ENCODE data around the gene SRRM2. TPM values are rescaled to one million over a fixed set of nuclear protein-coding genes. Genes with fewer than 3 reads are reported as not detected.

Gene SRRM2
- total RNA-seq, 1 donor from 2014 or later = 30.5 TPM

GRCh38 chr16:2749936-2750335 lies 2.5 kb upstream of the SRRM2 start:
- Histone ChIP-seq H3K36me3 (ENCODE audit: control insufficient read depth, insufficient read depth, low read length) (no peaks in the 10 kb centered on the region), H3K27me3 (ENCODE audit: control insufficient read depth, insufficient read depth, low read length) (no peaks in the 10 kb centered on the region), H3K4me3 (ENCODE audit: low read depth, low read length) (no peak overlapping the region)
- FAIRE-seq (no peak), DNase-seq (ENCODE audit: low read depth) (no peak)
- no peak for TF ChIP-seq CTCF (IDR thresholded peaks at IDR 0.05; ENCODE audit: insufficient read depth, low read length, severe bottlenecking)

GRCh38 chr16:2751577-2752034 lies 832 bp upstream of the SRRM2 start:
- DNase-seq (ENCODE audit: low read depth) (no peak), FAIRE-seq (no peak)
- TF ChIP-seq CTCF (IDR thresholded peaks at IDR 0.05; ENCODE audit: insufficient read depth, low read length, severe bottlenecking) = no peak
- Histone ChIP-seq H3K36me3 (ENCODE audit: control insufficient read depth, insufficient read depth, low read length) (peaks cover 2% of the 10 kb centered on the region), H3K4me3 (ENCODE audit: low read depth, low read length) (peak overlapping the region; percentile 87), H3K27me3 (ENCODE audit: control insufficient read depth, insufficient read depth, low read length) (no peaks in the 10 kb centered on the region)

DNA sequence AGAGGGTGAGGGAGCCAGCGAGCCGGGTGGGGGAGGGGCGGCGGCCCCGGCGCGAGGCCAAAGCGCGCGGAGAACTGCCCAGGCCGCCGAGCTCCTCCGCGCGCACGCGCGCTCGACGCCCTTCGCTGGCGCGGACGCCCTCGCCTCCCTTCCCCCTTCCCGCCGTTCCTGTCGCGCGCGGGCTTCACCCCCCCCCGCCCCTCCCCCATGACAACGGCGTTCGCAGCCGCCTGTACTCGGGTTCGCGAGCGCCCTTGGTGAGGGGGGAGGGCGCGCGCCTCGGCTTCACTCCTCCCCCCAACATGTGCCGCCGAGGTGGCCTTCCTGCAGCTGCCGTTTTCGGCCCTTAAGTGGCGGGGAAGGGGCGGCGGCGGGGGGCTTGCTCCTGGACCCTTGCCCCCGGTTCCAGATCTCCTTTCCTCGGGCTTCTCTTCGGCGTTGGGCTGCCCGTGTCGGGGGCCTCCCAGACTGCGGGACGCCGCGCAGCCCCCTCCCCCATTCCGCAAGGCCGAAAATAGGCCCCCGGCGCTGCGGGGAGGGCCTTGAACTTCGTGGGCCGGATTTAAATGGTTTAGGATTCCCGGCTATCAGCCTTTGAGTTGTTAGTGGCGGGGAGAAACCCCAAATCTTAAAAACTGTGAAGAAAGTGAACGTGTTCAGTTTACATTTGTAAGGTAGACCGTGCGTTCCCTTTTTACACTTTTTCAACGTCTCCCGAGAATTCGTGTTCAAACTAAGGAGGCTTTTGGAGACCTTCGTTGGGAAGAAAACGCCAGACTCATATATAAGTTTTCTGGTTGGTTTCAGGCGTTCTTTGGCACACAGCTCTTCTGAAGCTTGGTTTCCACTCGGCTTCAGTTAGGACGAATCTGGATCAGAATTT lies 653 bp downstream of the SRRM2 start:
- peak overlapping the region; percentile 87 for H3K4me3 ChIP-seq (ENCODE audit: low read depth, low read length)
- DNase-seq (ENCODE audit: low read depth) (peak; percentile 36), FAIRE-seq (no peak)
- peaks cover 13% of the 10 kb centered on the region for H3K36me3 ChIP-seq (ENCODE audit: control insufficient read depth, insufficient read depth, low read length)
- no peak for TF ChIP-seq CTCF (IDR thresholded peaks at IDR 0.05; ENCODE audit: insufficient read depth, low read length, severe bottlenecking)
- H3K27me3 ChIP-seq (ENCODE audit: control insufficient read depth, insufficient read depth, low read length) = no peaks in the 10 kb centered on the region

DNA sequence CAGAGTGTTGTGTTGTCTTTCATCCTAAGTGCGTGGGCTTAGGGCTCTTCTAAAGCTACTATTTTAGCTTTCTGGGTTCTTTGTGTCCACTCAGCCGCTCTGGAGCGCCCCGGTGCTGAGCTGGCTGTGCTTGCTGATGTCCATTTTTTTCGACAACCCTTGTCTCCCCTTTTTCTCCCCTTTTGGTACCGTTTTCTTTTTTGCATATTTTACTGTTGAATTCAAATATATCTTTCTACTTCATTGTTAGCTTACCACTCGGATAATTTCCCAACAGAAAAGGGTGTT lies 1.2 kb downstream of the SRRM2 start:
- no peaks in the 10 kb centered on the region for H3K27me3 ChIP-seq (ENCODE audit: control insufficient read depth, insufficient read depth, low read length)
- FAIRE-seq = no peak

DNA sequence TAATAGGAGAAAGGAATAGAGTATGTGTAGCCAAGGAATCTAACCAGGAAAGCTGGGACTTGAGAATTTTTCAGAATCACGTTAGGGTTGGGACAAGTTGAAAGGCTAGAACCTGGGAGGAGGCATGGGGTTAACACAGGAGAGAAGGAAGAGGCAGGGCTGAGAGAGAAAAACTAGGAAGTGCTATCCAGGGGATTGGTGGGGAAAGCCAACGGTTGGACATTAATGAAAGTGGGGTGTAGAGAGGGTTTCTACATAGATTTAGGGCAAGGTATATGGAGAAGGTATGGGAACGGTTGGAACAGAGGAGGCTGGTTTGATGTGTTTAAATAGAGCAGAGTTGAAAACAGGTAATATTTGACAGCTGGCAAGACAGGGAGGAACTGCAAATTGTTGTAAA lies 2.7 kb downstream of the SRRM2 start:
- TF ChIP-seq CTCF (IDR thresholded peaks at IDR 0.05; ENCODE audit: insufficient read depth, low read length, severe bottlenecking) = no peak
- H3K4me3 ChIP-seq (ENCODE audit: low read depth, low read length) = no peak overlapping the region
- peaks cover 26% of the 10 kb centered on the region for H3K36me3 ChIP-seq (ENCODE audit: control insufficient read depth, insufficient read depth, low read length)
- no peak for FAIRE-seq
- DNase-seq (ENCODE audit: low read depth) = no peak
- H3K27me3 ChIP-seq (ENCODE audit: control insufficient read depth, insufficient read depth, low read length) = no peaks in the 10 kb centered on the region

More for the DNA sequence above, 1.2 kb downstream of the SRRM2 start:
- TF ChIP-seq CTCF (IDR thresholded peaks at IDR 0.05; ENCODE audit: insufficient read depth, low read length, severe bottlenecking) = no peak
- Histone ChIP-seq H3K36me3 (ENCODE audit: control insufficient read depth, insufficient read depth, low read length) (peaks cover 17% of the 10 kb centered on the region), H3K4me3 (ENCODE audit: low read depth, low read length) (peak overlapping the region; percentile 87)
- DNase-seq (ENCODE audit: low read depth) = no peak
